Ascending aorta (tissue), 2 donors: ENCODE data around the gene PDE4DIP. TPM values are rescaled to one million over a fixed set of nuclear protein-coding genes. Genes with fewer than 3 reads are reported as not detected.
"Not testable (repeated sequence)": the region's sequence is repeated elsewhere in the genome, so short reads cannot be mapped to it uniquely, and the experiment has no call there.

Experiments
- DNase-seq, 2 donors: peaks; one replicate each; pipeline ENCODE4 v3.0.0-alpha.2; 2019; ENCODE audit warnings: low spot score in 2 of 2
- H3K27ac ChIP-seq, 2 donors: fragments of 200-600 bp; sonication (generic); one replicate each; pipeline ENCODE4 v1.5.1; 2016 to 2017; ENCODE audit warnings: mild to moderate bottlenecking in 1 of 2
- H3K27me3 ChIP-seq: fragments of 200-600 bp; sonication (generic); one replicate; pipeline ENCODE4 v1.5.1; 2017
- H3K36me3 ChIP-seq, 2 donors: fragments of 200-600 bp; sonication (generic); one replicate each; pipeline ENCODE4 v1.5.1; 2016
- H3K4me1 ChIP-seq, 2 donors: fragments of 200-600 bp; sonication (generic); one replicate each; pipeline ENCODE4 v1.5.1; 2016 to 2017; ENCODE audit warnings: mild to moderate bottlenecking in 1 of 2
- H3K4me3 ChIP-seq, 2 donors: fragments of 200-600 bp; sonication (generic); one replicate each; pipeline ENCODE4 v1.5.1; 2016 to 2017; ENCODE audit warnings: mild to moderate bottlenecking in 1 of 2
- H3K9me3 ChIP-seq, 2 donors: fragments of 200-600 bp; sonication (generic); one replicate each; pipeline ENCODE4 v1.5.1; 2016
- intact Hi-C: fragments of 100-400 bp; cut with DNase I; formaldehyde crosslinking; loops from one replicate; pipeline ENCODE4 v1.15.1; 2023
- total RNA-seq: library from RNA; depleted of rRNA; stranded (reverse); fragments of >200 nt; gene quantifications from one replicate; pipeline ENCODE4 v1.1.0, GENCODE V29; 2016

Gene PDE4DIP
- total RNA-seq, 1 donor from 2014 or later: 164 TPM

DNA sequence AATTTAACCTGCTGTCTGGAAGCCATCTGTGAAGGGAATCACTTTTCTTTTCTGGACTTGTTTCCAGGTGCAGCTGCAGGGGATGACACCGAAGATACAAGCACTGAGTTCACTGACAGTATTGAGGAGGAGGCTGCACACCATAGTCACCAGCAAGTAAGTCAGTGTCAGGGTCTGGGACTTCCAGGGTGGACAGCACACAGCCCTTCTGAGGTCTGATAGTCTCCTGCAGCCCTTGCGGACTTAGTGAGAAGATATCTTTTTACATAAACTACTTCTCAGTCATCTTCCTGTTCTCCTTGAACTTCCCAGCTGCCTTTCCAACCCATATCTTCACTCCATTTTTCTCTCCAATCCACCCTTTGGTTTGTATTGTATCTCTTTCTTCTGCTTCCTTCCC is 147.6 kb downstream of the PDE4DIP start:
- H3K4me3 ChIP-seq, H3K27me3 ChIP-seq, intact Hi-C loops, H3K27ac ChIP-seq, H3K36me3 ChIP-seq, H3K4me1 ChIP-seq, DNase-seq, H3K9me3 ChIP-seq: not testable (repeated sequence)

GRCh38 chr1:148992364-148992763 is 148.1 kb downstream of the PDE4DIP start:
- DNase-seq, H3K27me3 ChIP-seq, H3K4me1 ChIP-seq, H3K9me3 ChIP-seq, intact Hi-C loops, H3K4me3 ChIP-seq, H3K36me3 ChIP-seq, H3K27ac ChIP-seq: not testable (repeated sequence)

DNA sequence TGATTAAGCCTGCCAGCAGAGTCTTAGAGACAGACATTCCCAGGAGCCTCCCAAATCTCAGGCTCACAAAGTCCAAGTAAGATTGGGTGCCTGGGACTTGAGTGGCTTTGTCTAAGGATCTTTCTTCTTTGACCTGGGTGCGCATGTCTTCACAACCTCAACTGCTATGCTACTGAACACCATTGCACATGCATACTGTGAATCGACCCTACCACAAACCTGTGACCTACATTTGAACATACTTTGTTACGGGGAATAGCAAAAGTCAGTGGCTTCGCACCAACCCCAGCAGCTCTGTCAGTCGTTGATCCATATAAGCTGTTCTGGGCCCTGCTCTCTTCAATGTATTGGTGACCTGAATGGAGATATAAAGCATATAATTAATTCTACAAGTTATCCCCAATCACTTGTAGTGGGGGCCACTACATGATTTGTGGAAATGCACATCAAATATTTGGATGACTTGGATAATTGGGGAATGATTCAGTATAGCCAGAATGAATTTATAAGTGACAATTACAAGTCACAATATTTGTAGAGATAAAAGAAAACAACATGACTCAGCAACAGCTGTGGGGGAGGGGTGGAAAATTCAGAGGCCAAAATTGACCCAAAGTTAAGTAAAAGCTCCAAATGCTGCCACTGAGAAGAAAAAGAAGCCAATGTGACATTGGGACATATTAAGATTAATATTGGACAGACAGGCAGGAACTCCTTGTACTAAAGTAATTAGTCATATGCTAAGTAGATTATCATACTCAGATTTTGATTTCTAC is 152.4 kb downstream of the PDE4DIP start:
- H3K27ac ChIP-seq, H3K4me3 ChIP-seq, H3K36me3 ChIP-seq, H3K9me3 ChIP-seq, H3K27me3 ChIP-seq, intact Hi-C loops, H3K4me1 ChIP-seq, DNase-seq: not testable (repeated sequence)

GRCh38 chr1:148997405-148997804 is 153.2 kb downstream of the PDE4DIP start:
- intact Hi-C loops: not testable (repeated sequence)

DNA sequence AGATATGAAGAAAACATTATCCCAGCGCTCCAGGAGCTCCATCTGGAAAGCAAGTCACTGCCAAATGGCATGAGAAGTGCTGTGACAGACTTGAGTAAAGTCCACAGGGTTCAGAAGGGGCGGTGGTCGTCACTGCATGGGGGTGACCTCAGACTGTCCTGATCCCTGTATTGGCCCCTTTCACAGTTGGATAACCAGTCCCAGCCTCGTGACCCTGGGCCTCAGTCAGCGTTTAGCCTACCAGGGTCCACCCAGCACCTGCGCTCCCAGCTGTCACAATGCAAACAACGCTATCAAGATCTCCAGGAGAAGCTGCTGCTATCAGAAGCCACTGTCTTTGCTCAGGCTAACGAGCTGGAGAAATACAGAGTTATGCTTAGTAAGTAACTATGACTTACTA is 158.4 kb downstream of the PDE4DIP start:
- intact Hi-C loops, DNase-seq, H3K27me3 ChIP-seq: not testable (repeated sequence)

More at GRCh38 chr1:148997405-148997804, 153.2 kb downstream of the PDE4DIP start:
- H3K4me1 ChIP-seq, H3K9me3 ChIP-seq, H3K27ac ChIP-seq, DNase-seq, H3K4me3 ChIP-seq, H3K27me3 ChIP-seq, H3K36me3 ChIP-seq: not testable (repeated sequence)

DNA sequence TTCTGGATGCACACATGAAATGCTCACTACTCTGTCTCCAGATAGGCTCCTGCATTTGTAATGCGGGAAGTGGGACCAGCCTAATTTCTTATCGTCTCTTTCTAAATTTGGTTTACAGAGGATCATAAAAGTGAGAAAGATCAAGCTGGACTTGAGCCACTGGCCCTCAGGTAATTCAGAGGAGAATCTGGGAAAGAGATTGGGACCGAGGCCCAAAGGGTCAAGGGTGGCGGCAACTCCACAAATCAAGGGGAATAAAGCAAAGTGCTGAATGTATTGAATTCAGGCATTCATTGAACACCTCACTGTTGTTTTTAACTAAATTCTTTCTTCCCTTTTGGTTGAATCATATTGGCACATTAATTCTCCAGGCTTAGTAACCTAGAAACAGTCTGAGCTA is 164.1 kb downstream of the PDE4DIP start:
- H3K4me3 ChIP-seq, H3K27me3 ChIP-seq, H3K9me3 ChIP-seq, intact Hi-C loops, H3K36me3 ChIP-seq, H3K27ac ChIP-seq, H3K4me1 ChIP-seq, DNase-seq: not testable (repeated sequence)

More for the DNA sequence above, 158.4 kb downstream of the PDE4DIP start:
- H3K36me3 ChIP-seq, H3K4me1 ChIP-seq, H3K27ac ChIP-seq, H3K4me3 ChIP-seq, H3K9me3 ChIP-seq: not testable (repeated sequence)

- H3K27ac ChIP-seq, H3K4me1 ChIP-seq, H3K9me3 ChIP-seq, intact Hi-C loops, H3K36me3 ChIP-seq, H3K27me3 ChIP-seq, DNase-seq, H3K4me3 ChIP-seq: not testable (repeated sequence)
Measured at GRCh38 chr1:149008769-149009168, 164.5 kb downstream of the PDE4DIP start.

- H3K4me1 ChIP-seq, H3K36me3 ChIP-seq, H3K27ac ChIP-seq, H3K27me3 ChIP-seq, H3K4me3 ChIP-seq, DNase-seq, H3K9me3 ChIP-seq, intact Hi-C loops: not testable (repeated sequence)
Measured at GRCh38 chr1:149009761-149010160, 165.5 kb downstream of the PDE4DIP start.

DNA sequence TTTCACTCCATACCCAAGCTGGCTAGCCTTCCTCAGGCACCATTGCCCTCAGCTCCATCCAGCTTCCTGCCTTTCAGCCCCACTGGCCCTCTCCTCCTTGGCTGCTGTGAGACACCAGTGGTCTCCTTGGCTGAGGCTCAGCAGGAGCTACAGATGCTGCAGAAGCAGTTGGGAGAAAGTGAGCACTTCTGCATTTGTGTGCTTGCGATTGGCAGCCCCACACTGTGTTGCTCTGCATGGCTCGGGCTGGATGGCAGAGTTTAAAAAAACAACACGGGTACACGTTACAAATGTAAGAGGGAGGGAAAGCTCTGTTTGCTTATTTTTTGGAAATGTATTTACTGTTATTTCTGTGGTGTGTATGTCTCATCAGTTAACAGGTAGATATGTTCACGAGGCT is 168.4 kb downstream of the PDE4DIP start:
- not testable (repeated sequence) for H3K27me3 ChIP-seq, DNase-seq, H3K4me1 ChIP-seq

DNA sequence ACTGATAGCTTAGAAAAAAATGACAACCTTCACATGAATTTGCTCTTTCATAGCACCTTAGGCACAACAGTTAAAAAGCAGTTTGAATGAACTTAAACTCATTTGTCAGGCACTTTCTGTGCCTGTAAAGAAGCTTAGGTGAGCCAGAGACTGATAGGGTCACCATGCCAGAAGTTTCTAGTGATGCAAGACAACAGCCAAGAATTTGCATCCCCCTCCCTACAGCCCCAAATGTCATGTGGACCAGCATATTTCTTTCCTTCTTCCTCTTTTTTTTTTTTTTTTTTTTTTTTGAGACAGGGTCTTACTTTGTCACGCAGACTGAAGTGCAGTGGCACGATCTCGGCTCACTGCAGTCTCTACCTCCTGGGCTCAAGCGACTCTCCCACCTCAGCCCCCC is 169.3 kb downstream of the PDE4DIP start:
- DNase-seq, intact Hi-C loops, H3K27me3 ChIP-seq, H3K36me3 ChIP-seq, H3K9me3 ChIP-seq, H3K4me1 ChIP-seq, H3K27ac ChIP-seq, H3K4me3 ChIP-seq: not testable (repeated sequence)

More for the DNA sequence above, 168.4 kb downstream of the PDE4DIP start:
- H3K36me3 ChIP-seq, H3K27ac ChIP-seq, intact Hi-C loops, H3K4me3 ChIP-seq, H3K9me3 ChIP-seq: not testable (repeated sequence)

DNA sequence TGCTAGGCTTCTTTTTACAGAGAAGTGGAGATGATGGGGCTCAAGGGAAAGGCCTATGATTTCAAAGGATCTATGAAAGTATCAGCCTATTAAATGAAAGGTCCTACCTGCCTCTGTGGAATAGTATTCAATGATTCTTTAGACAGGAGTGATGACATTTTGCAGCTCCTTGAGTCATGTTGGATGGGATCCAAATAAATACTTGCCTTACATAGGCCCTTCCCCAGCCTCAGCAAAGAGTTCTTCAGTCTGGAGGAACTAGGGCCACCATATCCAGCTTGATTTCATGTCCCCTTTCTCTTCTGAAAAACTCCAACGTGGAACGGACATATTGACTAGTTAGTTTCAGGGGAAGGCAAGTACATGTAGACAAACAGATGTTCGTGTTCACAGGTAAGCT is 171.3 kb downstream of the PDE4DIP start:
- H3K4me3 ChIP-seq, DNase-seq, intact Hi-C loops, H3K36me3 ChIP-seq, H3K9me3 ChIP-seq, H3K27me3 ChIP-seq, H3K4me1 ChIP-seq, H3K27ac ChIP-seq: not testable (repeated sequence)

DNA sequence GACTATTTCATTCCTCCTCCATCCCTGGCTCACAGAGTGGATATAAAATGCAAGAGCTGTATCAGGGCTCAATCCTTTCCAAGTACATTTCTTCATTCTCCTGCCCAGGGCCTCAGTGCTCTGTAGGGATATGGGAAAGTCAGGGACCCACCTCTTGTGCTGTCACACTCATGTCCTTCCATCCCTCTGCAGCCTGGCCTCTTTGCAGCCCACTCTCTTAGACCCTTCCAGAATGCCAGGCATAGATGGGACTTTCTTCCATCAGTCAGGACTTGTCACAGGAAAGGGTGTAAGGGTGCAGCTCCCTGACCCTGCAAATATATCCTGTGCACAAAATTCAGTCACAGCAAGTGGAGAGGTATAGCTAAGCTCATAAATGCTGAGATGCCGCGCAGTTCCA is 172.4 kb downstream of the PDE4DIP start:
- H3K4me1 ChIP-seq, H3K9me3 ChIP-seq, intact Hi-C loops, DNase-seq, H3K27ac ChIP-seq, H3K27me3 ChIP-seq, H3K4me3 ChIP-seq, H3K36me3 ChIP-seq: not testable (repeated sequence)

- intact Hi-C loops, DNase-seq, H3K36me3 ChIP-seq, H3K27ac ChIP-seq, H3K4me1 ChIP-seq, H3K27me3 ChIP-seq, H3K9me3 ChIP-seq, H3K4me3 ChIP-seq: not testable (repeated sequence)
Measured at GRCh38 chr1:149018577-149018976, 174.3 kb downstream of the PDE4DIP start.

GRCh38 chr1:149024327-149024726 is 180.1 kb downstream of the PDE4DIP start:
- H3K9me3 ChIP-seq, H3K27me3 ChIP-seq, H3K4me1 ChIP-seq, H3K27ac ChIP-seq, H3K4me3 ChIP-seq, H3K36me3 ChIP-seq, DNase-seq, intact Hi-C loops: not testable (repeated sequence)

- H3K9me3 ChIP-seq, intact Hi-C loops, H3K4me1 ChIP-seq, DNase-seq, H3K27ac ChIP-seq, H3K27me3 ChIP-seq, H3K4me3 ChIP-seq, H3K36me3 ChIP-seq: not testable (repeated sequence)
Measured at GRCh38 chr1:149033916-149034315, 189.7 kb downstream of the PDE4DIP start.
